SIG-M5 treated with dmso at 0.1 percent for 504 hours (cell line): ENCODE measurements around the gene OR7C2.
A peak's percentile ranks its signal among the peaks of the same experiment; 100 is the strongest.
"Not testable (repeated sequence)": the region's sequence is repeated elsewhere in the genome, so short reads cannot be mapped to it uniquely, and the experiment has no call there.

Source experiments
- DNase-seq: peaks from one replicate; lab custom pipeline; 2025; ENCODE audit not compliant: unreplicated experiment; lab: John Stamatoyannopoulos, UW

Gene OR7C2

GRCh38 chr19:14941189-14941588, at the start of gene OR7C2:
Gene OR7C2 (plus strand): TSS chr19:14941489. CDS start chr19:14941489, 0 bp downstream.
- no peak for DNase-seq

- no peak for DNase-seq
Measured at GRCh38 chr19:14901675-14902260, 39.5 kb upstream of the OR7C2 start.

- no peak for DNase-seq
Measured at GRCh38 chr19:14906711-14907110, 34.6 kb upstream of the OR7C2 start.

GRCh38 chr19:14915116-14915515, 26.2 kb upstream of the OR7C2 start:
- DNase-seq, result no peak

GRCh38 chr19:14916848-14917247, 24.4 kb upstream of the OR7C2 start:
- no peak for DNase-seq

- no peak for DNase-seq
Measured at GRCh38 chr19:14933506-14933905, 7.8 kb upstream of the OR7C2 start.

GRCh38 chr19:14940266-14940665, 1.0 kb upstream of the OR7C2 start:
- no peak for DNase-seq

- DNase-seq, result peak; percentile 88
Measured at GRCh38 chr19:14943601-14944000, 2.3 kb downstream of the OR7C2 start.

GRCh38 chr19:14944456-14944855, 3.2 kb downstream of the OR7C2 start:
- DNase-seq, result no peak

GRCh38 chr19:14949413-14949812, 8.1 kb downstream of the OR7C2 start:
- DNase-seq, result not testable (repeated sequence)

- DNase-seq, result no peak
Measured at GRCh38 chr19:14949876-14950275, 8.6 kb downstream of the OR7C2 start.

GRCh38 chr19:14950421-14950820, 9.1 kb downstream of the OR7C2 start:
- no peak for DNase-seq

- no peak for DNase-seq
Measured at GRCh38 chr19:14952767-14953166, 11.5 kb downstream of the OR7C2 start.

- no peak for DNase-seq
Measured at GRCh38 chr19:14954071-14954655, 12.9 kb downstream of the OR7C2 start.

- DNase-seq, result no peak
Measured at GRCh38 chr19:14957464-14957863, 16.2 kb downstream of the OR7C2 start.

GRCh38 chr19:14959263-14959662, 18.0 kb downstream of the OR7C2 start:
- no peak for DNase-seq

- DNase-seq, result no peak
Measured at GRCh38 chr19:14961956-14962685, 20.8 kb downstream of the OR7C2 start.

GRCh38 chr19:14968247-14968646, 27.0 kb downstream of the OR7C2 start:
- no peak for DNase-seq

- no peak for DNase-seq
Measured at GRCh38 chr19:14971474-14971873, 30.2 kb downstream of the OR7C2 start.

GRCh38 chr19:14972676-14973075, 31.4 kb downstream of the OR7C2 start:
- DNase-seq, result no peak

GRCh38 chr19:14974488-14974887, 33.2 kb downstream of the OR7C2 start:
- DNase-seq, result no peak

- no peak for DNase-seq
Measured at GRCh38 chr19:14977128-14977527, 35.8 kb downstream of the OR7C2 start.
